ENCODE results near the gene GDPGP1.
"Not testable (repeated sequence)": the region's sequence is repeated elsewhere in the genome, so short reads cannot be mapped to it uniquely, and the experiment has no call there.

Gene GDPGP1

DNA sequence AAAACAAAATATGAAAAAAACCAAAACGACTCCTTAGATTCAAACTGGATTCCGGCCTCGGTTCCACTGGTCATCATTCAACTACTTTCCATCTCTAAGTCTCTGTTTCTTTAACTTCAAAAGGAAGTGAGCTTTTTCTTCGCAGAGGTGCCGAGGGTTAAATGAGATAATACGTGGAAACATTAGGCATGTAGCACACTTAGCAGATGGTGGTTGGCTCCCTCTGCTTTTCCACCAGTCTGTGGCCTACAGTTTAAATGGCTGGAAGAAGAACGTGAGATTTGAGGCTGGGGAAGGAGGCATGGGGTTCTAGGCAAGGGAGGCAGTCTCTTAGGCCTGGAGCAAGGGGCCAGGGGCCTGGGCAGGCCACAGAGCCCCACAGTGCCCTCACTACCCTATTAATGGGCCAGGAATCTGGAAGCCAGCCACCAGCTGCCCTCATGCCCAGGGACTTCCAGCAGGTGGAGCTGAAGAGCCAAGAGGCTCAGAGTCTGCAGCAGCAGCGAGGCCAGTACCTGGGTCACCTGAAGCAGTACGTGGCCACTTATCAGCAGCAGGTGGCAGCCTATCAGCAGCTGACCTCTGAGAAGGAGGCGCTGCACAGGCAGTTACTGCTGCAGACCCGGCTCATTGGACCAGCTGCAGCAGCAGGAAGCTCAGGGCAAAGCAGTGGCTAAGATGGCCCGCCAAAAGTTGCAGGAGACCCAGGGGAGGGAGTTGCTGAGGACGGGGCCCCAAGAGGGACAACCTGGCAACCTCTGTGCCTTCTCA lies 59.2 kb downstream of the GDPGP1 start:
- TF ChIP-seq CTCF (IDR thresholded peaks at IDR 0.05; ENCODE audit: insufficient read depth, low read length), result peak; percentile 78
- H3K27me3 ChIP-seq (ENCODE audit: insufficient read depth, poor library complexity, severe bottlenecking); H3K4me3 ChIP-seq (replicated peaks; ENCODE audit: insufficient read depth, low read length); H3K27ac ChIP-seq (replicated peaks): not testable (repeated sequence)
- DNase-seq (ENCODE audit: low read depth in 1 of 2, low spot score in 1 of 2), result peak; percentile 74 to 76

DNA sequence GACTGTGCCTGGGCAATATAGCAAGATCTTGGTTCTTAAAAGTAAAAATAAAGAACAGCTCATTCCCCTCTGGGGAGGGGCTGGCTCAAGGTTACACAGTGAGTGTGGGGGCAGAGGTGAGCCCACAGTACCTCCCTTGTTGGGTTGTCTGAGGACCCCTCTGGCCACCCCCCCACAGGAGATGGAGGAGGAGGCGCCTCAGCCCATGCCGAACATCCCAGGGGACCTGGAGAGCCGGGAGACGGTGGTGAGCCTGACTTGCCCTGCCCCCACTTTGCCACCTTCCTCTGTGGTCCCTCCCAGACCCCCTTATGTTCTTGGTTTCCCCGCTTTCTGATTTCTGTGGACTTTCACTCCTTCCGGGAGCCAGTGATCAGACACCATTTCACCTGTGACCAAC lies 60.1 kb downstream of the GDPGP1 start:
- no peak overlapping the region for H3K27ac ChIP-seq (replicated peaks)
- no peaks in the 10 kb centered on the region for H3K27me3 ChIP-seq (ENCODE audit: insufficient read depth, poor library complexity, severe bottlenecking)
- TF ChIP-seq SPI1 (IDR thresholded peaks at IDR 0.05; ENCODE audit: borderline replicate concordance, low read depth) (no peak), GABPA (IDR thresholded peaks at IDR 0.05; ENCODE audit: low read depth) (no peak), POLR2AphosphoS5 (IDR thresholded peaks at IDR 0.05; ENCODE audit: low read depth) (no peak)
- TF ChIP-seq, protein P1, sequence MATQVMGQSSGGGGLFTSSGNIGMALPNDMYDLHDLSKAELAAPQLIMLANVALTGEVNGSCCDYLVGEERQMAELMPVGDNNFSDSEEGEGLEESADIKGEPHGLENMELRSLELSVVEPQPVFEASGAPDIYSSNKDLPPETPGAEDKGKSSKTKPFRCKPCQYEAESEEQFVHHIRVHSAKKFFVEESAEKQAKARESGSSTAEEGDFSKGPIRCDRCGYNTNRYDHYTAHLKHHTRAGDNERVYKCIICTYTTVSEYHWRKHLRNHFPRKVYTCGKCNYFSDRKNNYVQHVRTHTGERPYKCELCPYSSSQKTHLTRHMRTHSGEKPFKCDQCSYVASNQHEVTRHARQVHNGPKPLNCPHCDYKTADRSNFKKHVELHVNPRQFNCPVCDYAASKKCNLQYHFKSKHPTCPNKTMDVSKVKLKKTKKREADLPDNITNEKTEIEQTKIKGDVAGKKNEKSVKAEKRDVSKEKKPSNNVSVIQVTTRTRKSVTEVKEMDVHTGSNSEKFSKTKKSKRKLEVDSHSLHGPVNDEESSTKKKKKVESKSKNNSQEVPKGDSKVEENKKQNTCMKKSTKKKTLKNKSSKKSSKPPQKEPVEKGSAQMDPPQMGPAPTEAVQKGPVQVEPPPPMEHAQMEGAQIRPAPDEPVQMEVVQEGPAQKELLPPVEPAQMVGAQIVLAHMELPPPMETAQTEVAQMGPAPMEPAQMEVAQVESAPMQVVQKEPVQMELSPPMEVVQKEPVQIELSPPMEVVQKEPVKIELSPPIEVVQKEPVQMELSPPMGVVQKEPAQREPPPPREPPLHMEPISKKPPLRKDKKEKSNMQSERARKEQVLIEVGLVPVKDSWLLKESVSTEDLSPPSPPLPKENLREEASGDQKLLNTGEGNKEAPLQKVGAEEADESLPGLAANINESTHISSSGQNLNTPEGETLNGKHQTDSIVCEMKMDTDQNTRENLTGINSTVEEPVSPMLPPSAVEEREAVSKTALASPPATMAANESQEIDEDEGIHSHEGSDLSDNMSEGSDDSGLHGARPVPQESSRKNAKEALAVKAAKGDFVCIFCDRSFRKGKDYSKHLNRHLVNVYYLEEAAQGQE (IDR thresholded peaks at IDR 0.05; ENCODE audit: insufficient replicate concordance, low read depth), result no peak
- H3K4me3 ChIP-seq (replicated peaks; ENCODE audit: insufficient read depth, low read length), result no peak overlapping the region
- DNase-seq (ENCODE audit: low read depth in 1 of 2, low spot score in 1 of 2), result no peak

GRCh38 chr15:90294601-90295269 lies 60.7 kb downstream of the GDPGP1 start:
- no peak for DNase-seq (ENCODE audit: low read depth in 1 of 2, low spot score in 1 of 2)

More at GRCh38 chr15:90294601-90295269, 60.7 kb downstream of the GDPGP1 start:
- Histone ChIP-seq H3K27me3 (ENCODE audit: insufficient read depth, poor library complexity, severe bottlenecking) (no peaks in the 10 kb centered on the region), H3K4me3 (replicated peaks; ENCODE audit: insufficient read depth, low read length) (no peak overlapping the region), H3K27ac (replicated peaks) (no peak overlapping the region)
- TF ChIP-seq SPI1 (IDR thresholded peaks at IDR 0.05; ENCODE audit: borderline replicate concordance, low read depth) (no peak), CTCF (IDR thresholded peaks at IDR 0.05; ENCODE audit: insufficient read depth, low read length) (no peak), POLR2AphosphoS5 (IDR thresholded peaks at IDR 0.05; ENCODE audit: low read depth) (no peak), GABPA (IDR thresholded peaks at IDR 0.05; ENCODE audit: low read depth) (no peak)
- TF ChIP-seq, protein P1 (IDR thresholded peaks at IDR 0.05; ENCODE audit: insufficient replicate concordance, low read depth), result no peak

Data from HL-60 (cell line).